HepG2 (cell line): ENCODE measurements around the gene SLC26A4. TPM values are rescaled to one million over a fixed set of nuclear protein-coding genes. Genes with fewer than 3 reads are reported as not detected.
A peak's percentile ranks its signal among the peaks of the same experiment; 100 is the strongest.

Experiments
- EEA1 ChIP-seq: sonication (generic); formaldehyde crosslinking; IDR thresholded peaks from 2 replicates; pipeline ENCODE4 v1.5.1; 2020; ENCODE audit warnings: mild to moderate bottlenecking, missing genetic modification reagents, borderline replicate concordance
- ELF1 ChIP-seq: sonication (generic); formaldehyde crosslinking; IDR thresholded peaks from 2 replicates; pipeline ENCODE4 v1.4.0; 2020; ENCODE audit warnings: missing genetic modification reagents
- HNF1B ChIP-seq: sonication (generic); formaldehyde crosslinking; IDR thresholded peaks from 2 replicates; pipeline ENCODE4 v1.5.1; 2020; ENCODE audit warnings: mild to moderate bottlenecking, moderate library complexity, missing genetic modification reagents
- NFIB ChIP-seq: sonication (generic); formaldehyde crosslinking; IDR thresholded peaks from 2 replicates; pipeline ENCODE4 v1.9.0; 2021; ENCODE audit warnings: missing genetic modification reagents, mild to moderate bottlenecking, borderline replicate concordance
- RERE ChIP-seq: IDR thresholded peaks from 2 replicates; pipeline ENCODE4 v1.6.1; 2016; ENCODE audit warnings: low read depth, missing genetic modification reagents, missing compliant biosample characterization
- RFXANK ChIP-seq: IDR thresholded peaks from 2 replicates; pipeline ENCODE4 v1.6.1; 2016
- SALL1 ChIP-seq: sonication (generic); formaldehyde crosslinking; IDR thresholded peaks from 2 replicates; pipeline ENCODE4 v1.8.0; 2022; ENCODE audit warnings: mild to moderate bottlenecking, missing genetic modification reagents
- SALL2 ChIP-seq: sonication (generic); formaldehyde crosslinking; IDR thresholded peaks from 2 replicates; pipeline ENCODE4 v1.8.1; 2023; ENCODE audit warnings: mild to moderate bottlenecking, missing genetic modification reagents, inconsistent platforms
- TBX2 ChIP-seq: sonication (generic); formaldehyde crosslinking; IDR thresholded peaks from 2 replicates; pipeline ENCODE4 v1.5.0; 2020; ENCODE audit warnings: missing genetic modification reagents, mild to moderate bottlenecking, borderline replicate concordance
- ZFP37 ChIP-seq: sonication (generic); formaldehyde crosslinking; IDR thresholded peaks from 2 replicates; pipeline ENCODE4 v1.4.0; 2020; ENCODE audit warnings: missing genetic modification reagents, borderline replicate concordance
- ZNF790 ChIP-seq: sonication (generic); formaldehyde crosslinking; IDR thresholded peaks from 2 replicates; pipeline ENCODE4 v1.8.0; 2022; ENCODE audit warnings: missing genetic modification reagents, mild to moderate bottlenecking, borderline replicate concordance
- polyA plus RNA-seq, 8 experiments: library from polyadenylated mRNA; depleted of rRNA in 3 of 8; stranded (reverse) in 7 of 8; unstranded in 1 of 8; fragments of >200 nt; fragmentation: Illumina TruSeq in 4 of 8; extraction: Trizol in 4 of 8; gene quantifications; 2 replicates each; pipeline versions ENCODE4 v1.2.1 to v1.2.3, GENCODE V29; 2011 to 2016; ENCODE audit warnings: low read depth in 4 of 8, missing spikeins in 1 of 8, mixed read lengths in 1 of 8; ENCODE audit not compliant: insufficient read depth in 1 of 8
- total RNA-seq, 5 experiments: library from RNA; depleted of rRNA; stranded (reverse); fragments of >200 nt; fragmentation: Illumina TruSeq; extraction: Trizol; gene quantifications; 2 replicates each; pipeline ENCODE4 v1.2.3, GENCODE V29; 2016; ENCODE audit warnings: low read depth in 1 of 5
- TF ChIP-seq, protein P1 (sequence below): sonication (generic); formaldehyde crosslinking; IDR thresholded peaks from 2 replicates; pipeline ENCODE4 v1.4.0; 2020; ENCODE audit warnings: missing genetic modification reagents, mild to moderate bottlenecking, borderline replicate concordance
- TF ChIP-seq, protein P2 (sequence below): sonication (generic); formaldehyde crosslinking; conservative IDR thresholded peaks from 2 replicates; pipeline ENCODE4 v1.4.0; 2020; ENCODE audit warnings: missing genetic modification reagents

The SLC26A4 gene
- total and polyA plus RNA-seq, 2 of the 13 experiments (the other 11 are each of a cell fraction or from before 2014, with no cell fraction given): 0.08 to 0.11 TPM

- TF ChIP-seq RERE (CRISPR knock-in tag) (no peak), SALL2 (0 out of 2 replicates have a peak, but pooled peaks have one; percentile 53), ZNF790 (CRISPR knock-in tag) (no peak), EEA1 (CRISPR knock-in tag) (no peak), HNF1B (CRISPR knock-in tag) (0 out of 2 replicates have a peak, but pooled peaks have one; percentile 20), NFIB (CRISPR knock-in tag) (no peak), RFXANK (CRISPR knock-in tag) (no peak), ELF1 (CRISPR knock-in tag) (no peak), ZFP37 (CRISPR knock-in tag) (no peak), TBX2 (CRISPR knock-in tag) (peak; percentile 22; the same call in 1 of the 2 replicates), SALL1 (CRISPR knock-in tag) (peak; percentile 46; the same call in 1 of the 2 replicates)
- TF ChIP-seq, protein P1, sequence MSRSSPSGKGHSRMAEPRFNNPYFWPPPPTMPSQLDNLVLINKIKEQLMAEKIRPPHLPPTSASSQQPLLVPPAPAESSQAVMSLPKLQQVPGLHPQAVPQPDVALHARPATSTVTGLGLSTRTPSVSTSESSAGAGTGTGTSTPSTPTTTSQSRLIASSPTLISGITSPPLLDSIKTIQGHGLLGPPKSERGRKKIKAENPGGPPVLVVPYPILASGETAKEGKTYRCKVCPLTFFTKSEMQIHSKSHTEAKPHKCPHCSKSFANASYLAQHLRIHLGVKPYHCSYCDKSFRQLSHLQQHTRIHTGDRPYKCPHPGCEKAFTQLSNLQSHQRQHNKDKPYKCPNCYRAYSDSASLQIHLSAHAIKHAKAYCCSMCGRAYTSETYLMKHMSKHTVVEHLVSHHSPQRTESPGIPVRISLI (CRISPR knock-in tag): no peak
- TF ChIP-seq, protein P2, sequence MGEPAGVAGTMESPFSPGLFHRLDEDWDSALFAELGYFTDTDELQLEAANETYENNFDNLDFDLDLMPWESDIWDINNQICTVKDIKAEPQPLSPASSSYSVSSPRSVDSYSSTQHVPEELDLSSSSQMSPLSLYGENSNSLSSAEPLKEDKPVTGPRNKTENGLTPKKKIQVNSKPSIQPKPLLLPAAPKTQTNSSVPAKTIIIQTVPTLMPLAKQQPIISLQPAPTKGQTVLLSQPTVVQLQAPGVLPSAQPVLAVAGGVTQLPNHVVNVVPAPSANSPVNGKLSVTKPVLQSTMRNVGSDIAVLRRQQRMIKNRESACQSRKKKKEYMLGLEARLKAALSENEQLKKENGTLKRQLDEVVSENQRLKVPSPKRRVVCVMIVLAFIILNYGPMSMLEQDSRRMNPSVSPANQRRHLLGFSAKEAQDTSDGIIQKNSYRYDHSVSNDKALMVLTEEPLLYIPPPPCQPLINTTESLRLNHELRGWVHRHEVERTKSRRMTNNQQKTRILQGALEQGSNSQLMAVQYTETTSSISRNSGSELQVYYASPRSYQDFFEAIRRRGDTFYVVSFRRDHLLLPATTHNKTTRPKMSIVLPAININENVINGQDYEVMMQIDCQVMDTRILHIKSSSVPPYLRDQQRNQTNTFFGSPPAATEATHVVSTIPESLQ (CRISPR knock-in tag): no peak
Observed at GRCh38 chr7:107661081-107661864, 645 bp downstream of the SLC26A4 start (continued).
